ENCODE results near the gene EHD2.

EHD2 gene

GRCh38 chr19:47680858-47681332 lies 32.3 kb upstream of the EHD2 start:
- no peak overlapping the region for H3K4me3 ChIP-seq (ENCODE audit: insufficient read length, low read depth)
- TF ChIP-seq YY1 (IDR thresholded peaks at IDR 0.05; ENCODE audit: insufficient read depth, insufficient read length) (no peak), SUZ12 (IDR thresholded peaks at IDR 0.05; ENCODE audit: extremely low read depth, insufficient read depth, insufficient read length) (no peak), ZNF274 (IDR thresholded peaks at IDR 0.05; ENCODE audit: low read depth, low read length) (no peak)
- H3K27me3 ChIP-seq (ENCODE audit: insufficient read depth, insufficient read length): no peaks in the 10 kb centered on the region
- H3K9ac ChIP-seq (ENCODE audit: insufficient read length, low read depth): no peak overlapping the region
- no peak for DNase-seq (ENCODE audit: low read depth, low spot score)
- no peaks in the 10 kb centered on the region for H3K9me3 ChIP-seq (ENCODE audit: insufficient read depth, low read length)
- H3K36me3 ChIP-seq (ENCODE audit: insufficient read depth, insufficient read length, low read length): peaks cover 49% of the 10 kb centered on the region
- peaks cover 4% of the 10 kb centered on the region for H3K4me1 ChIP-seq (ENCODE audit: insufficient read depth, insufficient read length)

GRCh38 chr19:47681388-47681787 lies 31.8 kb upstream of the EHD2 start:
- no peaks in the 10 kb centered on the region for H3K9me3 ChIP-seq (ENCODE audit: insufficient read depth, low read length)
- peaks cover 45% of the 10 kb centered on the region for H3K36me3 ChIP-seq (ENCODE audit: insufficient read depth, insufficient read length, low read length)
- no peak overlapping the region for H3K4me3 ChIP-seq (ENCODE audit: insufficient read length, low read depth)
- no peak for DNase-seq (ENCODE audit: low read depth, low spot score)
- no peaks in the 10 kb centered on the region for H3K27me3 ChIP-seq (ENCODE audit: insufficient read depth, insufficient read length)
- H3K9ac ChIP-seq (ENCODE audit: insufficient read length, low read depth): no peak overlapping the region
- H3K4me1 ChIP-seq (ENCODE audit: insufficient read depth, insufficient read length): peaks cover 4% of the 10 kb centered on the region
- no peak for TF ChIP-seq YY1 (IDR thresholded peaks at IDR 0.05; ENCODE audit: insufficient read depth, insufficient read length)
- TF ChIP-seq SUZ12 (IDR thresholded peaks at IDR 0.05; ENCODE audit: extremely low read depth, insufficient read depth, insufficient read length): no peak
- TF ChIP-seq ZNF274 (IDR thresholded peaks at IDR 0.05; ENCODE audit: low read depth, low read length): no peak

- Histone ChIP-seq H3K9ac (ENCODE audit: insufficient read length, low read depth) (no peak overlapping the region), H3K27me3 (ENCODE audit: insufficient read depth, insufficient read length) (no peaks in the 10 kb centered on the region), H3K4me1 (ENCODE audit: insufficient read depth, insufficient read length) (peaks cover 4% of the 10 kb centered on the region), H3K9me3 (ENCODE audit: insufficient read depth, low read length) (no peaks in the 10 kb centered on the region), H3K36me3 (ENCODE audit: insufficient read depth, insufficient read length, low read length) (peaks cover 42% of the 10 kb centered on the region), H3K4me3 (ENCODE audit: insufficient read length, low read depth) (no peak overlapping the region)
- DNase-seq (ENCODE audit: low read depth, low spot score): no peak
- TF ChIP-seq YY1 (IDR thresholded peaks at IDR 0.05; ENCODE audit: insufficient read depth, insufficient read length) (no peak), SUZ12 (IDR thresholded peaks at IDR 0.05; ENCODE audit: extremely low read depth, insufficient read depth, insufficient read length) (no peak), ZNF274 (IDR thresholded peaks at IDR 0.05; ENCODE audit: low read depth, low read length) (no peak)
Observed at GRCh38 chr19:47681936-47682335, 31.3 kb upstream of the EHD2 start.

- Histone ChIP-seq H3K9ac (ENCODE audit: insufficient read length, low read depth) (no peak overlapping the region), H3K4me3 (ENCODE audit: insufficient read length, low read depth) (no peak overlapping the region), H3K36me3 (ENCODE audit: insufficient read depth, insufficient read length, low read length) (peaks cover 34% of the 10 kb centered on the region), H3K9me3 (ENCODE audit: insufficient read depth, low read length) (no peaks in the 10 kb centered on the region), H3K4me1 (ENCODE audit: insufficient read depth, insufficient read length) (peaks cover 4% of the 10 kb centered on the region), H3K27me3 (ENCODE audit: insufficient read depth, insufficient read length) (no peaks in the 10 kb centered on the region)
- DNase-seq (ENCODE audit: low read depth, low spot score): no peak
- TF ChIP-seq SUZ12 (IDR thresholded peaks at IDR 0.05; ENCODE audit: extremely low read depth, insufficient read depth, insufficient read length) (no peak), YY1 (IDR thresholded peaks at IDR 0.05; ENCODE audit: insufficient read depth, insufficient read length) (no peak), ZNF274 (IDR thresholded peaks at IDR 0.05; ENCODE audit: low read depth, low read length) (no peak)
Observed at GRCh38 chr19:47682939-47683338, 30.3 kb upstream of the EHD2 start.

- no peaks in the 10 kb centered on the region for H3K27me3 ChIP-seq (ENCODE audit: insufficient read depth, insufficient read length)
- H3K36me3 ChIP-seq (ENCODE audit: insufficient read depth, insufficient read length, low read length): peaks cover 21% of the 10 kb centered on the region
- H3K9ac ChIP-seq (ENCODE audit: insufficient read length, low read depth): no peak overlapping the region
- no peak for TF ChIP-seq ZNF274 (IDR thresholded peaks at IDR 0.05; ENCODE audit: low read depth, low read length)
- no peak for TF ChIP-seq YY1 (IDR thresholded peaks at IDR 0.05; ENCODE audit: insufficient read depth, insufficient read length)
- no peak for TF ChIP-seq SUZ12 (IDR thresholded peaks at IDR 0.05; ENCODE audit: extremely low read depth, insufficient read depth, insufficient read length)
- DNase-seq (ENCODE audit: low read depth, low spot score): no peak
- H3K4me3 ChIP-seq (ENCODE audit: insufficient read length, low read depth): no peak overlapping the region
- peaks cover 4% of the 10 kb centered on the region for H3K4me1 ChIP-seq (ENCODE audit: insufficient read depth, insufficient read length)
- H3K9me3 ChIP-seq (ENCODE audit: insufficient read depth, low read length): no peaks in the 10 kb centered on the region
Observed at GRCh38 chr19:47686679-47687450, 26.4 kb upstream of the EHD2 start.

GRCh38 chr19:47687906-47688305 lies 25.3 kb upstream of the EHD2 start:
- Histone ChIP-seq H3K4me1 (ENCODE audit: insufficient read depth, insufficient read length) (peaks cover 4% of the 10 kb centered on the region), H3K4me3 (ENCODE audit: insufficient read length, low read depth) (no peak overlapping the region), H3K9ac (ENCODE audit: insufficient read length, low read depth) (no peak overlapping the region), H3K36me3 (ENCODE audit: insufficient read depth, insufficient read length, low read length) (peaks cover 24% of the 10 kb centered on the region), H3K9me3 (ENCODE audit: insufficient read depth, low read length) (no peaks in the 10 kb centered on the region), H3K27me3 (ENCODE audit: insufficient read depth, insufficient read length) (no peaks in the 10 kb centered on the region)
- TF ChIP-seq YY1 (IDR thresholded peaks at IDR 0.05; ENCODE audit: insufficient read depth, insufficient read length): no peak
- no peak for TF ChIP-seq ZNF274 (IDR thresholded peaks at IDR 0.05; ENCODE audit: low read depth, low read length)
- no peak for TF ChIP-seq SUZ12 (IDR thresholded peaks at IDR 0.05; ENCODE audit: extremely low read depth, insufficient read depth, insufficient read length)
- DNase-seq (ENCODE audit: low read depth, low spot score): no peak

GRCh38 chr19:47691090-47691489 lies 22.1 kb upstream of the EHD2 start:
- H3K27me3 ChIP-seq (ENCODE audit: insufficient read depth, insufficient read length): no peaks in the 10 kb centered on the region
- peaks cover 25% of the 10 kb centered on the region for H3K36me3 ChIP-seq (ENCODE audit: insufficient read depth, insufficient read length, low read length)
- no peak for TF ChIP-seq SUZ12 (IDR thresholded peaks at IDR 0.05; ENCODE audit: extremely low read depth, insufficient read depth, insufficient read length)
- TF ChIP-seq YY1 (IDR thresholded peaks at IDR 0.05; ENCODE audit: insufficient read depth, insufficient read length): no peak
- no peak for TF ChIP-seq ZNF274 (IDR thresholded peaks at IDR 0.05; ENCODE audit: low read depth, low read length)
- peaks cover 3% of the 10 kb centered on the region for H3K4me1 ChIP-seq (ENCODE audit: insufficient read depth, insufficient read length)
- no peak overlapping the region for H3K4me3 ChIP-seq (ENCODE audit: insufficient read length, low read depth)
- no peak overlapping the region for H3K9ac ChIP-seq (ENCODE audit: insufficient read length, low read depth)
- DNase-seq (ENCODE audit: low read depth, low spot score): no peak
- H3K9me3 ChIP-seq (ENCODE audit: insufficient read depth, low read length): no peaks in the 10 kb centered on the region
